ENCODE measurements around the gene HMOX1.

HMOX1 gene

GRCh38 chr22:35380537-35381423, at the start of gene HMOX1:
HMOX1 (plus strand) TSS chr22:35381096; CDS start chr22:35381174, 78 bp downstream.
- peak in 1 of 2 donors; percentile 25 for DNase-seq (ENCODE audit: low read depth in 2 of 2)

- DNase-seq (ENCODE audit: low read depth in 2 of 2) = no peak
Observed at GRCh38 chr22:35332278-35332677, 48.6 kb upstream of the HMOX1 start.

- no peak for DNase-seq (ENCODE audit: low read depth in 2 of 2)
Observed at GRCh38 chr22:35333220-35333619, 47.7 kb upstream of the HMOX1 start.

- DNase-seq (ENCODE audit: low read depth in 2 of 2) = no peak
Observed at GRCh38 chr22:35334004-35334403, 46.9 kb upstream of the HMOX1 start.

- no peak for DNase-seq (ENCODE audit: low read depth in 2 of 2)
Observed at GRCh38 chr22:35335468-35335867, 45.4 kb upstream of the HMOX1 start.

GRCh38 chr22:35335936-35336781, 44.7 kb upstream of the HMOX1 start:
- no peak for DNase-seq (ENCODE audit: low read depth in 2 of 2)

GRCh38 chr22:35337932-35338331, 43.0 kb upstream of the HMOX1 start:
- no peak for DNase-seq (ENCODE audit: low read depth in 2 of 2)

- DNase-seq (ENCODE audit: low read depth in 2 of 2) = no peak
Observed at GRCh38 chr22:35341090-35341874, 39.6 kb upstream of the HMOX1 start.

GRCh38 chr22:35342390-35342789, 38.5 kb upstream of the HMOX1 start:
- no peak for DNase-seq (ENCODE audit: low read depth in 2 of 2)

- DNase-seq (ENCODE audit: low read depth in 2 of 2) = no peak
Observed at GRCh38 chr22:35343664-35344550, 37.0 kb upstream of the HMOX1 start.

GRCh38 chr22:35344956-35345690, 35.8 kb upstream of the HMOX1 start:
- DNase-seq (ENCODE audit: low read depth in 2 of 2) = no peak

- no peak for DNase-seq (ENCODE audit: low read depth in 2 of 2)
Observed at GRCh38 chr22:35345808-35346505, 34.9 kb upstream of the HMOX1 start.

GRCh38 chr22:35346596-35347220, 34.2 kb upstream of the HMOX1 start:
- DNase-seq (ENCODE audit: low read depth in 2 of 2) = no peak

- no peak for DNase-seq (ENCODE audit: low read depth in 2 of 2)
Observed at GRCh38 chr22:35347462-35347861, 33.4 kb upstream of the HMOX1 start.

GRCh38 chr22:35348026-35348590, 32.8 kb upstream of the HMOX1 start:
- no peak for DNase-seq (ENCODE audit: low read depth in 2 of 2)

- no peak for DNase-seq (ENCODE audit: low read depth in 2 of 2)
Observed at GRCh38 chr22:35348703-35349102, 32.2 kb upstream of the HMOX1 start.

GRCh38 chr22:35349368-35349703, 31.6 kb upstream of the HMOX1 start:
- DNase-seq (ENCODE audit: low read depth in 2 of 2) = no peak

- no peak for DNase-seq (ENCODE audit: low read depth in 2 of 2)
Observed at GRCh38 chr22:35349704-35350538, 31.0 kb upstream of the HMOX1 start.
